Adipose tissue (tissue), 3 donors: Measurements from ENCODE around the gene CLUH. TPM values are rescaled to one million over a fixed set of nuclear protein-coding genes. Genes with fewer than 3 reads are reported as not detected.
"Not testable (repeated sequence)": the region's sequence is repeated elsewhere in the genome, so short reads cannot be mapped to it uniquely, and the experiment has no call there.

Source experiments
- H3K27ac ChIP-seq: one replicate; pipeline ENCODE4 v1.5.1; 2013; ENCODE audit warnings: low read depth, low read length
- WGBS, 3 donors: extraction: QIAGEN DNeasy Blood & Tissue Kit; methylation state at CpG; one replicate each; pipeline ENCODE4 v1.1.7; 2013; 5-methylcytosine and 5-hydroxymethylcytosine counted together
- polyA plus RNA-seq, 3 donors: library from polyadenylated mRNA; stranded (reverse); fragments of 200-250 nt; gene quantifications; one replicate each; pipeline ENCODE4 v1.2.3, GENCODE V29; 2013
- donor health status: healthy with polysubstance abuse.
- donor health status: Bipolar disorder and iron deficiency.
- donor health status: healthy.

The CLUH gene
- polyA plus RNA-seq, 3 donors = 37.2 to 124 (median 49.1) TPM

DNA sequence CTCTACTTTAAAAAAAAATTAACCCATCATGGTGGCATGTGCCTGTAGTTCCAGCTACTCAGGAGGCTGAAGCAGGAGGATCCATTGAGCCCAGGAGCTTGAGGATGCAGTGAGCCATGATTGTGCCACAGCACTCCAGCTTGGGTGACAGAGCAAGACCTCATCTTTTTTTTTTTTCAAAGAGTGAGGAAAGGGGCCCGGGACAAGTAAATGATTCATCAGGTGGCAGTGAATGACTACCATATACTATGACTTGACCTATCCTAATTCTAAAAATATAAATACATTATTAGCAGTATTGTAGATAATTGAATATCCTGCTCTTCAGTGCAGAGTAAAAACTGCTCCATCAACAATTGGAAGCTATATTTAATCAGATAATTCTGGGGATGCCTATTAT, 55.3 kb downstream of the CLUH start:
- no peak overlapping the region for H3K27ac ChIP-seq
- WGBS, 3 donors = 0 to 42% (median 0%) methylated on average over 1 of the region's 1 CpG

DNA sequence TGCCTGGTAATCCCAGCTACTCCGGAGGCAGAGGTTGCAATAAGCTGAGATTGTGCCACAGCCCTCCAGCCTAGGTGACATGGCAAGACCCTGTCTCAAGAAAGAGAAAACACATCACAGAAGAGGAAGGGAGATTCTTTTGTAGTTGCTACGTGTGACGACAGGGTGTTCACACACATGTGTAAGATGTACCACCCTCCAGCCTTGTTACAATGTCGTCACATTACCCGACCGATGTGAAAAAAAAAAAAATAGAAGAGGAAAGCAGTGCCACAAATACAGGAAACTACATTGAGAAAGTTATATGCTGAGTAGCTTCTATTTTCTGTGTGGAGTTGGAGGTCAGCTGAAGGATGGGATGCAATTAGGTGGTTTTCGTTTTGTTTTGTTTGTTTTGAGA, 56.0 kb downstream of the CLUH start:
- WGBS, 3 donors = 48 to 76% (median 51%) methylated on average over 7 of the region's 7 CpGs

DNA sequence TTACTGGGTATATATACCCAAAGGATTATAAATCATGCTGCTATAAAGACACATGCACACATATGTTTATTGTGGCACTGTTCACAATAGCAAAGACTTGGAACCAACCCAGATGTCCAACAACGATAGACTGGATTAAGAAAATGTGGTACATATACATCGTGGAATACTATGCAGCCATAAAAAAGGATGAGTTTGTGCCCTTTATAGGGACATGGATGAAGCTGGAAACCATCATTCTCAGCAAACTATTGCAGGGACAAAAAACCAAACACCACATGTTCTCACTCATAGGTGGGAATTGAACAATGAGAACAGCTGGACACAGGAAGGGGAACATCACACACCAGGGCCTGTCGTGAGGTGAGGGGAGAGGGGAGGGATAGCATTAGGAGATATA, 58.7 kb downstream of the CLUH start:
- not testable (repeated sequence) for H3K27ac ChIP-seq
- 91 to 96% (median 95%) methylated on average over 3 of the region's 3 CpGs for WGBS, 3 donors

More for the DNA sequence above, 56.0 kb downstream of the CLUH start:
- H3K27ac ChIP-seq = no peak overlapping the region

- 98 to 99% (median 98%) methylated on average over 11 of the region's 11 CpGs for WGBS, 3 donors
- no peak overlapping the region for H3K27ac ChIP-seq
Measured at GRCh38 chr17:2649191-2649590, 62.4 kb downstream of the CLUH start.

GRCh38 chr17:2647957-2648356, 63.6 kb downstream of the CLUH start:
- 79 to 94% (median 85%) methylated on average over 6 of the region's 6 CpGs for WGBS, 3 donors

DNA sequence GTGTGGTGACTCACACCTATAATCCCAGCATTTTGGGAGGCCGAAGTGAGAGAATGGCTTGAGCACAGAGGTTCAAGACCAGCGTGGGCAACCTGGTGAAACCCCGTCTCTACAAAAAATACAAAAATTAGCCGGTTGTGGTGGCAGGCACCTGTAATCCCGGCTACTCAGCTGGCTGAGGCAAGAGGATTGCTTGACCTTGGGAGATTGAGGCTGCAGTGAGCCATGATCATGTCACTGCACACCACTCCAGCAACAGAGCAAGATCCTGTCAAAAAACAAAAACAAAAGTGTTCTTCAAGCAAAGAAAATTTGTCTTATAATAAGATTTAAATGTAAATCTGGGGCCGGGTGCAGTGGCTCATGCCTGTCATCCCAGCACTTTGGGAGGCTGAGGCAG, 66.6 kb downstream of the CLUH start:
- 68 to 82% (median 81%) methylated on average over 6 of the region's 6 CpGs for WGBS, 3 donors
- no peak overlapping the region for H3K27ac ChIP-seq

More at GRCh38 chr17:2647957-2648356, 63.6 kb downstream of the CLUH start:
- no peak overlapping the region for H3K27ac ChIP-seq

Other genes starting within 250 kb of the CLUH start
- 10 to 100 TPM in 2 of 3 donors, 1 to 10 TPM in 1; 7.2 to 16.9 (median 11.2) TPM for gene METTL16, start 199.9 kb downstream of the CLUH start, polyA plus RNA-seq
- gene PAFAH1B1, start 118.1 kb downstream of the CLUH start, polyA plus RNA-seq = 10 to 100 TPM; 17.4 to 48.8 (median 38.7) TPM
- under 1 TPM; 0.13 to 0.37 (median 0.34) TPM for gene CCDC92B, start 37.9 kb upstream of the CLUH start, polyA plus RNA-seq
- 10 to 100 TPM in 1 of 3 donors, 1 to 10 TPM in 2; 3.9 to 17.9 (median 4.7) TPM for gene RAP1GAP2, start 84.7 kb upstream of the CLUH start, polyA plus RNA-seq